Measurements from ENCODE around the gene SH3BP5L.
"Not testable (repeated sequence)": the region's sequence is repeated elsewhere in the genome, so short reads cannot be mapped to it uniquely, and the experiment has no call there.

Gene SH3BP5L

DNA sequence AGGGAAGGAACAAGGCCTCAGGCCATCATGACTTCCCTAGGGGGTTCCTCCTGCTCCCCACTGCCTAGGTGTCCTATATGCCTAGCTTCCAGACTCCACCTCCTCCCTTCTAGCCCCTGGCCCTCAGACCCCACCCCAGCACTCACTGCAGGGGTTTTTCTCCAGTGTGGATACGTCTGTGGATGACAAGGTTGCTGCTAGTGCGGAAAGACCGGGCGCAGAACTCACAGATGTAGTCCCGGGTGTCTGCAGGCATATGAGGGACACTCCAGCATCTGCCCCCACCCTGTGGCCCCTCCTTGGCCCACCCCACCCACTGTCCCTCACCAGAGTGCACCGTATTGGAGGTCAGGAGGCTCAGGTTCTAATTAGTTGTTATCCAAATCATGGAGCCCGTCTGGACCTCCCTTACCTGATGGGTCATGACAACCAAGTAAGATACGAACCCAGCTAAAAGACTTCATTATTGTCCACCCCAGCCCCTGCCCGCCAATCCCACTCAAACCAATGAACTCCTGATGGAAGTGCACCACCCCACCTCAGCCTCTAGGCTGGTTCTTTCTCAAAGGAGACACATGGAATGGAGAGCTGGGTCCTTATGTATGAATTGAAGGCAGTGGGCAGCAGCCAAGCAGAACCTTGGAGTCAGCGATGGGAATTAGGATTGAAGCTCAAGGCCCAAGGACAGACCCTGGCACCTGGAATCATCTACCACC, 25.0 kb upstream of the SH3BP5L start:
- no peak for DNase-seq (ENCODE audit: low read depth)

GRCh38 chr1:248850124-248850523, 24.4 kb upstream of the SH3BP5L start:
- DNase-seq (ENCODE audit: low read depth) = no peak

DNA sequence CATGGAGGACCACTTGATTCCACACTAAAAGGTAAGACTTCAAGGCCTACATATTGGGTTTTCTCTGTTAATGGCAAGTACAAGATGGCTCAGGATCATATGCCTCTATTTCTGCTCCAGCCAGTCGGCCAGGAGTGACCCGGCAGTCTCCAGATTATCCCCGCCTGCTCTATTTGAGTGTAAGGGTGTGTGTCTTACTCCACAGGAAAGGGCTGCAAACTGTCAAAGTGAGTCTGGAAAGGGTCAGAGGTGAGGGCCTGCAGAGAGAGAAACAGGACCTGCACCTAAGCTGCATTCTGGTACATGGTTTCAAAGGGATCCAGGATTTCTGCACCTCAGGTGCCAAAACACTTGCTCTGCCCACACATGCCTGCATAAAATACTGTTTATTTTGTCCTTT, 23.9 kb upstream of the SH3BP5L start:
- DNase-seq (ENCODE audit: low read depth) = no peak

DNA sequence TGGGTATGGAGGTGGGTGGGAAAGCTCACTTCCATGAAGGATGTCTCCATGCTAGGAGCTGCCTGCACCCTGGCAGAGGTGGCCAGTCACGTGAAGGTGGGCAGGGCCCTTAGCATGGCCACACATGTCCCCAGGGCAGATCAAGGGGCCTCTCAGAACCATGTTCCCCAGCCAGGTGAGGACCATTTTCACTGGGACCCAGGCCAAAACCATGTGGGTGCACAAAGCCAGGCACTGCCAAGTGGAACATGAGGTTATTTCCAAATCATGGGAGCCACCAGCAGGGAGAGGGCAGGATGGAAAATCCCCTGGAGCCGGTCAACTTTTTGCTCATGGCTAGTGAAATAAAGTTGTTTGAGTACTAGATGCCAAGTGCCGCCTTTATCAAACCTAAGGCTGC, 23.4 kb upstream of the SH3BP5L start:
- DNase-seq (ENCODE audit: low read depth) = no peak

DNA sequence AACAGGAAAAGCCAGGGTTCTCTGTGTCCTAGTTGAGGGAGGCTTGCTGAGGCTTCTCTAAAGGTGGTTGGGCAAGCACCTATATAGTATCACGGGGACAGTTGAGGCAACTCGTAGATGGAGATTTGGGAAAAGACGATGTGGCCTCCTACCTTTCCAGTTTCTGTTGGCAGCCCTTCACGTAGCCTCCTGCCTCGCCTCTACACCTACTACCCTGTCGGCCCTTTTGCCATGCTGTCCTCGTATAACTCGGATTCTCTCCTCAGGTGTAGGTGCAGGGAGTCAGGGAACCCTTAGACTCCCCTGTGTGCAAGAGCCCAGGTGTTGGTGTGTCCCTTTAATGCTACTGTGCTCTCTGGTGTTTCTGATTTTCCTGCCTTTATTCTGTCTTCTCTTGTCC, 22.9 kb upstream of the SH3BP5L start:
- DNase-seq (ENCODE audit: low read depth) = no peak

DNA sequence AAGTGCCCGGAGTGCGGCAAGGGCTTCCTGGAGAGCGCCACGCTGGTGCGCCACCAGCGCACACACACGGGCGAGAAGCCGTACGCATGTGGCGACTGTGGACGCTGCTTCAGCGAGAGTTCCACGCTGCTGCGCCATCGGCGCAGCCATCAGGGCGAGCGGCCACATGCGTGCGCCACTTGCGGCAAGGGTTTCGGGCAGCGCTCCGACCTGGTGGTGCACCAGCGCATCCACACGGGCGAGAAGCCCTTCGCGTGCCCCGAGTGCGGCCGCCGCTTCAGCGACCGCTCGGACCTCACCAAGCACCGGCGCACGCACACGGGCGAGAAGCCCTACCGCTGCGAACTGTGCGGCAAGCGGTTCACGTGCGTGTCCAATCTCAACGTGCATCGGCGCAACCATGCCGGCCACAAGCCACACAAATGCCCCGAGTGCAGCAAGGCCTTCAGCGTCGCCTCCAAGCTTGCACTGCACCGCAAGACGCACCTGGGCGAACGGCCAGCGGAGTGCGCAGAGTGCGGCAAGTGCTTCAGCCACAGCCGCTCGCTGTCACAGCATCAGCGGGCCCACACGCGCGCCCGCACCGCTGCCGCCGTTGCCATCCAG, 22.3 kb upstream of the SH3BP5L start:
- no peak for DNase-seq (ENCODE audit: low read depth)

DNA sequence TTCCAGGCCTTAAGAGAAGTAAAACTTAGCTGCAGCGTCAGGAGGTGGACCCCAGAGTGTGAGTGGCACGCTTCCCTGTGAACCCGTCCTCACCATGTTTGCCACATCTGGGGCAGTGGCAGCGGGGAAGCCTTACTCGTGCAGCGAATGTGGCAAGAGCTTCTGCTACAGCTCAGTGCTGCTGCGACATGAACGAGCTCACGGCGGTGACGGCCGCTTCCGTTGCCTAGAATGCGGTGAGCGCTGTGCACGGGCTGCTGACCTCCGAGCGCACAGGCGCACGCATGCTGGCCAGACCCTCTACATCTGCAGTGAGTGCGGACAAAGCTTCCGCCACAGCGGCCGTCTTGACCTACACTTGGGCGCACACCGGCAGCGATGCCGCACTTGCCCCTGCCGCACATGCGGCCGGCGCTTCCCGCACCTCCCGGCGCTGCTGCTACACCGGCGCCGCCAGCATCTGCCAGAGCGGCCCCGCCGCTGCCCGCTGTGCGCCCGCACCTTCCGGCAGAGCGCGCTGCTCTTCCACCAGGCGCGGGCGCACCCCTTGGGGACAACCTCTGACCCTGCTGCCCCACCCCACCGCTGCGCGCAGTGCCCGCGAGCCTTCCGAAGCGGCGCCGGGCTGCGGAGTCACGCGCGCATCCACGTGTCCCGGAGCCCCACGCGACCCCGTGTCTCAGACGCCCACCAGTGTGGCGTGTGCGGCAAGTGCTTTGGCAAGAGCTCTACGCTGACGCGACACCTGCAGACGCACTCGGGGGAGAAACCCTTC, 21.7 kb upstream of the SH3BP5L start:
- no peak for DNase-seq (ENCODE audit: low read depth)

- no peak for DNase-seq (ENCODE audit: low read depth)
Measured at GRCh38 chr1:248844526-248844925, 18.8 kb upstream of the SH3BP5L start.

DNA sequence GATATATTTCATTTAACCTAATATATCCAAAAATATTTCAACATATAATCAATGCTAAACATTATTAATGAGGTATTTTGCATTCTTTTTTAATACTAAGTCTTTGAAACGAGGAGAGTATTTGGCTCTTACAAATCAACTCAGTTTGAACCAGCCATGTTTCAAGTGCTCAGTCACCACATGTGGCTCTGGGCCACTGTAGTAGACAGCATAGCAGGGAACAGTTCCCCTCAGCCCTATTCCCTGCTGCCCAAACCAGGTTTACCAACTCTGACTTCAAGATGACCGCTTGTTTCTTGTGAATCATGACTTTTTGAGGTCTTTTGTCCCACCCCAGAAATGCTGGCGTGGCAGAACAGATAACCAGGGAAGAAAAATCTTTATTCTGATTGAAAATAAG, 18.0 kb upstream of the SH3BP5L start:
- no peak for DNase-seq (ENCODE audit: low read depth)

DNA sequence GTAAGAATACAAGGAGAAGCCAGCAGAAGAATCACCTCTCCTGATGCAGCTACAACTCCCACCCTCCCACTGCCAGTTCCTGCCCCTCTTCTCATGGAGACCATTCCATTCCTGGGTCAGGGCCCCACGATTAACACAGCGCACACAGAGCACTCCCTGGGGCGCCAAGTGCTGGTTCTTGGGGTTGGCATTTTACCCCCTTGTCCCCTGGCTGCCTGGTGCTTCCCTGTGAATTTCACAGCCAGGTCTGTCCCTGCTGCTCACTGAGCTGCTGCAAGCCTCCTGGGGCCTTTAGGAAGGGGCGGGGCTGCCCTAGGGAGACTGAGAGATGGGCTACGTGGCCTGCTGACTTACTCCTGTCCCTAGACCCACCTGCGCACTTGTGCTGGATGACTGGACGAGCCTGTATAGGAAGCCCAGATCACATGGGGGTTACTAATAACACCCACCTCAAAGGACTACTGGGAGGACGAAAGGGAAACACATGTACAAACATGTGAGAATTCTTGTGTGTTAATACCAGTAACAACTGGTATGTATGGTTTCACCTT, 17.1 kb upstream of the SH3BP5L start:
- no peak for DNase-seq (ENCODE audit: low read depth)

- no peak for DNase-seq (ENCODE audit: low read depth)
Measured at GRCh38 chr1:248841702-248842395, 16.1 kb upstream of the SH3BP5L start.

- DNase-seq (ENCODE audit: low read depth) = no peak
Measured at GRCh38 chr1:248840946-248841345, 15.2 kb upstream of the SH3BP5L start.

GRCh38 chr1:248839168-248839555, 13.4 kb upstream of the SH3BP5L start:
- no peak for DNase-seq (ENCODE audit: low read depth)

DNA sequence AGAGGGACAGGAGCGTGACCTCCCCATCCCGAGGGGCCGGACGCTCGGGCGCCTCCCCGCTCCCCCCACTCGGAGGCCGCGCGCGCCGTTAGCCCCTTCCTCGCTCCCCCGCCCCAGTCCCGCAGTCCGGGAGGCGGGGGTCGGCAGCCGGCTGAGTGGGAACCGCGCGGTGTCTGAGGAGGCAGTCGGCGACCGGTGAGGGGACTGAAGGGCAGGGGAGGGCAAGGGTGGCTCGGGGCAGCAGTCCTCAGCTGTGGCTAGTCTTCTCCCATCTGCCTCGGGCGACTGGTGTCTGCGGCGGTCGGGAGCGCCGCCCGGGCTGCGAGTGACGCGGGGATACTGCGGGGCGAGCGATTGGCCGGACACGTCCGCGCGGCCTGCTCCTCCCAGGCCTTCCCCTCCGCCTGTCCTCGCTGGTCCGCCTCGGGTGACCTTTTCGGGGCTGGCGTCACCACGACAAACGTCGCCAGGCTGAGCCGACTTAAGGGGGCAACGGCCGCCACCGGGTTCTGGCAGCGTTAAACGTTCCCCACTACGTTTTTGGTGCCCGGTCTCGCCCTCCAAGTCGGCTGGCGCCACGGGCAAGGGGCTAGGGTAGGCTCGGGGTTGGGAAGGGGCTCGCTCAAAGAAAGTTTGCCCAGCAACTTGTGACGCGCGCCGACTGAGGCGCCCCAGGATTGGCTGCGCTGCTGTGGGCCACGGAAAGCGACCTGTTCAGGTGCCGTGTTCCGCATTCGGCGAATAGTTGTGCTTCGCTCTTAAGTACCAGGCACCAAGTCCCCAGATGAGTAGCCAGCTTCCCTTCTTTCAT, 12.8 kb upstream of the SH3BP5L start:
- DNase-seq (ENCODE audit: low read depth) = peak; percentile 75

GRCh38 chr1:248837781-248838356, 12.2 kb upstream of the SH3BP5L start, which contains the start of gene ZNF672:
Gene ZNF672, plus strand, starts transcription at chr1:248838224. Its CDS starts 9,051 bp downstream, at chr1:248847275.
- DNase-seq (ENCODE audit: low read depth) = peak; percentile 90

GRCh38 chr1:248837045-248837780, 11.5 kb upstream of the SH3BP5L start:
- no peak for DNase-seq (ENCODE audit: low read depth)

- DNase-seq (ENCODE audit: low read depth) = no peak
Measured at GRCh38 chr1:248834343-248834940, 8.7 kb upstream of the SH3BP5L start.

DNA sequence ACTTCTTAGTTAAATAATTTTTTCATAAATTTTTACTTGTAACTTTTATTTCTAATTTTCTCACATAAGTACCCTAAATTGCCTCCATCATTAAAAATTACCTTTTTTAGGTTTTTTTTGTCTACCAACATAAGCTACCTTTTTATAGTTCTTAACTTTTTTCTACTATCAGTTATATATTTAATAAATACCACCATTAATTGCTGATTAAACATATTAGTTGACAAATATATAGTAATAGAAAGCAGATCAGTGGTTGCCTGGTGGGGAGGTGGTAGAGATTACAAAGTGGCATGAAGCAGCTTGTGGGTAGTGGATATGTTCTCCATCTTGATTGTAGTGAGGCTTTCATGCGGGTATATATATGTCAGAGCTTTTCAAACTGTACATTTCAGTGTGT, 6.1 kb upstream of the SH3BP5L start:
- no peak for DNase-seq (ENCODE audit: low read depth)

- not testable (repeated sequence) for DNase-seq (ENCODE audit: low read depth)
Measured at GRCh38 chr1:248830718-248831017, 5.0 kb upstream of the SH3BP5L start.

GRCh38 chr1:248828845-248829244, 3.1 kb upstream of the SH3BP5L start:
- no peak for DNase-seq (ENCODE audit: low read depth)
